Gastrocnemius medialis (tissue), 4 donors: Measurements from ENCODE around the gene ACSL1. TPM values are rescaled to one million over a fixed set of nuclear protein-coding genes. Genes with fewer than 3 reads are reported as not detected.

Experiments
- ATAC-seq, 2 donors: fragments of 150-250 bp; one replicate each; pipeline ENCODE4 v1.9.1; 2016
- DNase-seq, 2 donors: peaks; one replicate each; pipeline ENCODE4 v3.0.0-alpha.2; 2019
- H3K27ac ChIP-seq, 4 donors: fragments of 200-600 bp; sonication (generic); 1 replicate in 1 of 4; 2 replicates in 3 of 4; pipeline ENCODE4 v1.5.1; 2016 to 2018; ENCODE audit warnings: mild to moderate bottlenecking in 2 of 4, moderate library complexity in 1 of 4
- H3K27me3 ChIP-seq, 3 donors: fragments of 200-600 bp; sonication (generic) in 2 of 3; 1 replicate in 1 of 3; 2 replicates in 2 of 3; pipeline versions ENCODE4 v1.5.1 to v1.6.0; 2016 to 2019; ENCODE audit warnings: mild to moderate bottlenecking in 1 of 3, moderate library complexity in 1 of 3
- H3K36me3 ChIP-seq, 2 donors: fragments of 200-600 bp; sonication (generic) in 1 of 2; one replicate each; pipeline ENCODE4 v1.5.1; 2017 to 2018
- H3K4me1 ChIP-seq, 2 donors: fragments of 200-600 bp; sonication (generic) in 1 of 2; one replicate each; pipeline ENCODE4 v1.5.1; 2016 to 2017; ENCODE audit warnings: mild to moderate bottlenecking in 2 of 2
- H3K4me3 ChIP-seq, 4 donors: fragments of 200-600 bp; sonication (generic) in 3 of 4; 1 replicate in 1 of 4; 2 replicates in 3 of 4; pipeline ENCODE4 v1.5.1; 2016 to 2019; ENCODE audit warnings: mild to moderate bottlenecking in 2 of 4
- H3K9me3 ChIP-seq, 3 donors: fragments of 200-600 bp; sonication (generic) in 2 of 3; 1 replicate in 1 of 3; 2 replicates in 2 of 3; pipeline ENCODE4 v1.5.1; 2016 to 2019
- CTCF ChIP-seq, 5 experiments: fragments of 450-650 bp in 3 of 5; fragments of 200-600 bp in 2 of 5; sonication (generic) in 2 of 5; IDR thresholded peaks in 4 of 5; conservative IDR thresholded peaks in 1 of 5; 1 replicate in 4 of 5; 2 replicates in 1 of 5; pipeline ENCODE4 v1.5.1; 2016 to 2019; ENCODE audit warnings: antibody characterized with exemption in 5 of 5, mild to moderate bottlenecking in 3 of 5, moderate library complexity in 3 of 5
- POLR2A ChIP-seq, 2 donors: fragments of 450-650 bp; IDR thresholded peaks; one replicate each; pipeline ENCODE4 v1.6.1; 2017; ENCODE audit warnings: antibody characterized with exemption in 2 of 2, mild to moderate bottlenecking in 2 of 2, moderate library complexity in 2 of 2
- in situ Hi-C, 4 donors: fragments of 200-750 bp; cut with MboI; loops; one replicate each; pipeline versions ENCODE4 v1.15.0 to v1.8.0; 2017; ENCODE audit warnings: low sequenced_read_pairs in 4 of 4
- intact Hi-C: fragments of 100-400 bp; cut with DNase I; formaldehyde crosslinking; loops from one replicate; pipeline ENCODE4 v1.15.1; 2023; ENCODE audit warnings: low total_unique reads
- total RNA-seq, 4 donors: library from RNA; depleted of rRNA; stranded (reverse); fragments of >200 nt; gene quantifications; one replicate each; pipeline versions ENCODE4 v1.1.0 to v1.2.3, GENCODE V29; 2016

The ACSL1 gene
- 1,000 to 10,000 TPM in 3 of 4 donors, 100 to 1,000 TPM in 1; 591 to 2,181 (median 1,316) TPM for total RNA-seq

- H3K27me3 ChIP-seq = no peaks in the 10 kb centered on the region
- no peaks in the 10 kb centered on the region for H3K9me3 ChIP-seq
- peak; percentile 80 to 91 for DNase-seq
- in situ Hi-C loops = no loop called here
- peak; percentile 74 to 76 for ATAC-seq
- intact Hi-C loops = loop anchor here (1.0 to 10.0 kb wide), 7 partner anchors 79 to 569 kb away; partner anchors contain the start of genes ANKRD37, CENPU, IRF2 and LRP2BP
- no peaks in the 10 kb centered on the region for H3K36me3 ChIP-seq
- peak within 1 kb of the TSS; percentile 97 to 100 (median 98) for H3K27ac ChIP-seq
- H3K4me3 ChIP-seq = peak within 1 kb of the TSS; percentile 64 to 91 (median 73)
- H3K4me1 ChIP-seq = peaks cover 36 to 42% of the 10 kb centered on the region in 2 donors
- no peak for TF ChIP-seq CTCF (IDR thresholded peaks at IDR 0.05 in 4 of 5, conservative IDR thresholded peaks at IDR 0.05 in 1 of 5)
- TF ChIP-seq POLR2A (IDR thresholded peaks at IDR 0.05) = peak; percentile 99
These were observed at the start of gene ACSL1 for GRCh38 chr4:184825896-184826690. ACSL1 (minus strand) TSS chr4:184825968; CDS start chr4:184803514, 22,454 bp downstream.

GRCh38 chr4:184873054-184873453 lies 47.3 kb upstream of the ACSL1 start:
- TF ChIP-seq CTCF (IDR thresholded peaks at IDR 0.05 in 4 of 5, conservative IDR thresholded peaks at IDR 0.05 in 1 of 5) (no peak), POLR2A (IDR thresholded peaks at IDR 0.05) (no peak)
- Histone ChIP-seq H3K4me1 (no peaks in the 10 kb centered on the region), H3K27ac (no peak overlapping the region), H3K4me3 (no peak overlapping the region), H3K27me3 (no peaks in the 10 kb centered on the region), H3K9me3 (no peaks in the 10 kb centered on the region), H3K36me3 (no peaks in the 10 kb centered on the region)
- DNase-seq = no peak
- peak in 1 of 2 donors; percentile 64 for ATAC-seq
- in situ Hi-C loops = no loop called here
- intact Hi-C loops = no loop called here

GRCh38 chr4:184870718-184871117 lies 45.0 kb upstream of the ACSL1 start:
- Histone ChIP-seq H3K36me3 (no peaks in the 10 kb centered on the region), H3K27ac (no peak overlapping the region), H3K4me1 (no peaks in the 10 kb centered on the region), H3K27me3 (no peaks in the 10 kb centered on the region), H3K4me3 (no peak overlapping the region), H3K9me3 (no peaks in the 10 kb centered on the region)
- intact Hi-C loops (no loop called here), in situ Hi-C loops (no loop called here)
- TF ChIP-seq CTCF (IDR thresholded peaks at IDR 0.05 in 4 of 5, conservative IDR thresholded peaks at IDR 0.05 in 1 of 5) = no peak
- no peak for TF ChIP-seq POLR2A (IDR thresholded peaks at IDR 0.05)
- ATAC-seq = no peak
- DNase-seq = no peak

GRCh38 chr4:184868623-184869022 lies 42.9 kb upstream of the ACSL1 start:
- H3K27me3 ChIP-seq = no peaks in the 10 kb centered on the region
- TF ChIP-seq POLR2A (IDR thresholded peaks at IDR 0.05) (no peak), CTCF (IDR thresholded peaks at IDR 0.05 in 4 of 5, conservative IDR thresholded peaks at IDR 0.05 in 1 of 5) (no peak)
- no peaks in the 10 kb centered on the region for H3K36me3 ChIP-seq
- in situ Hi-C loops = no loop called here
- H3K4me3 ChIP-seq = no peak overlapping the region
- no peak overlapping the region for H3K27ac ChIP-seq
- ATAC-seq (no peak), DNase-seq (no peak)
- H3K9me3 ChIP-seq = no peaks in the 10 kb centered on the region
- no peaks in the 10 kb centered on the region for H3K4me1 ChIP-seq
- intact Hi-C loops = no loop called here
